PFSK-1 (cell line): ENCODE results near the gene ANGEL2.

Experiments
- FOXP2 ChIP-seq: optimal IDR thresholded peaks from 2 replicates; pipeline ENCODE3; 2011; ENCODE audit warnings: borderline replicate concordance, control low read depth, inconsistent platforms; ENCODE audit not compliant: insufficient read depth; ENCODE audit errors: extremely low read length, extremely low read depth
- POLR2AphosphoS5 ChIP-seq: IDR thresholded peaks from 2 replicates; pipeline ENCODE4 v1.6.1; 2012; ENCODE audit warnings: low read depth, mild to moderate bottlenecking, control low read depth, low read length, moderate library complexity
- SIN3A ChIP-seq: IDR thresholded peaks from 2 replicates; pipeline ENCODE4 v1.6.1; 2012; ENCODE audit warnings: mild to moderate bottlenecking, low read length, moderate library complexity, borderline replicate concordance; ENCODE audit not compliant: insufficient read depth
- TAF1 ChIP-seq: IDR thresholded peaks from 2 replicates; pipeline ENCODE4 v1.6.1; 2012; ENCODE audit warnings: low read length, control low read depth, borderline replicate concordance; ENCODE audit not compliant: insufficient read depth
- TF ChIP-seq, protein P1 (sequence below), 2 experiments: IDR thresholded peaks; 2 replicates each; pipeline versions ENCODE4 v1.6.1 to v1.8.0; 2011 to 2012; ENCODE audit warnings: low read depth in 2 of 2, low read length in 2 of 2, control low read depth in 1 of 2, inconsistent platforms in 1 of 2, mild to moderate bottlenecking in 1 of 2, moderate library complexity in 1 of 2; ENCODE audit not compliant: insufficient read depth in 1 of 2

DNA sequence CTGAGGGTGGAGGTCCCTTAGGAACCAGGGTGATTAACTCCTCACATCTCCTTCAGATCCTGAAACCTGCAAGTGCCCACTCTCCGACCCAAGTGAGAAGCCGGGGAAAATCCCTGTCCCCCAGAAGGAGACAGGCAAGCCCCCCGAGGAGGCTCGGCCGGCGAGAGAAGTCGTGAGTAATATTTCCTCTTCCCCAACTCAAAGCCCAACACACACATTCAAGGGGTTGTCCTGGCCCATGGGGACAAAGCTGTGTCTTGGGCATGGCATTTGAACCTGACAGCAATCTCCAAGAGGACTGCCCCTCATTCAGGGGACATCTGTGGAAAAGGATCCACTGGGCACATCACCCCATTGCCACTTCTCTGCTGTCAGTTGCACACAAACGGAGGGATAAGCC, 41.8 kb downstream of the ANGEL2 start:
- no peak for TF ChIP-seq TAF1
- no peak for TF ChIP-seq POLR2AphosphoS5
- TF ChIP-seq, protein P1, sequence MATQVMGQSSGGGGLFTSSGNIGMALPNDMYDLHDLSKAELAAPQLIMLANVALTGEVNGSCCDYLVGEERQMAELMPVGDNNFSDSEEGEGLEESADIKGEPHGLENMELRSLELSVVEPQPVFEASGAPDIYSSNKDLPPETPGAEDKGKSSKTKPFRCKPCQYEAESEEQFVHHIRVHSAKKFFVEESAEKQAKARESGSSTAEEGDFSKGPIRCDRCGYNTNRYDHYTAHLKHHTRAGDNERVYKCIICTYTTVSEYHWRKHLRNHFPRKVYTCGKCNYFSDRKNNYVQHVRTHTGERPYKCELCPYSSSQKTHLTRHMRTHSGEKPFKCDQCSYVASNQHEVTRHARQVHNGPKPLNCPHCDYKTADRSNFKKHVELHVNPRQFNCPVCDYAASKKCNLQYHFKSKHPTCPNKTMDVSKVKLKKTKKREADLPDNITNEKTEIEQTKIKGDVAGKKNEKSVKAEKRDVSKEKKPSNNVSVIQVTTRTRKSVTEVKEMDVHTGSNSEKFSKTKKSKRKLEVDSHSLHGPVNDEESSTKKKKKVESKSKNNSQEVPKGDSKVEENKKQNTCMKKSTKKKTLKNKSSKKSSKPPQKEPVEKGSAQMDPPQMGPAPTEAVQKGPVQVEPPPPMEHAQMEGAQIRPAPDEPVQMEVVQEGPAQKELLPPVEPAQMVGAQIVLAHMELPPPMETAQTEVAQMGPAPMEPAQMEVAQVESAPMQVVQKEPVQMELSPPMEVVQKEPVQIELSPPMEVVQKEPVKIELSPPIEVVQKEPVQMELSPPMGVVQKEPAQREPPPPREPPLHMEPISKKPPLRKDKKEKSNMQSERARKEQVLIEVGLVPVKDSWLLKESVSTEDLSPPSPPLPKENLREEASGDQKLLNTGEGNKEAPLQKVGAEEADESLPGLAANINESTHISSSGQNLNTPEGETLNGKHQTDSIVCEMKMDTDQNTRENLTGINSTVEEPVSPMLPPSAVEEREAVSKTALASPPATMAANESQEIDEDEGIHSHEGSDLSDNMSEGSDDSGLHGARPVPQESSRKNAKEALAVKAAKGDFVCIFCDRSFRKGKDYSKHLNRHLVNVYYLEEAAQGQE (IDR thresholded peaks at IDR 0.05; ENCODE audit: insufficient read depth in 1 of 2, low read depth in 2 of 2, low read length in 2 of 2), result no peak
- TF ChIP-seq SIN3A, result no peak
- TF ChIP-seq FOXP2, result no peak
